Activated T-cell treated with anti-CD3 and anti-CD28 coated beads, Interleukin-2, amount 50 U/mL, for 1 hour (primary cell): ENCODE data around the gene ANKRD62.
"Not testable (repeated sequence)": the region's sequence is repeated elsewhere in the genome, so short reads cannot be mapped to it uniquely, and the experiment has no call there.

Source experiments
- DNase-seq: peaks from one replicate; pipeline ENCODE4 v3.0.0-alpha.2; 2020

ANKRD62 gene

GRCh38 chr18:12101266-12101665 is 7.6 kb downstream of the ANKRD62 start:
- no peak for DNase-seq

- no peak for DNase-seq
Measured at GRCh38 chr18:12102136-12102842, 8.6 kb downstream of the ANKRD62 start.

GRCh38 chr18:12106471-12106870 is 12.8 kb downstream of the ANKRD62 start:
- DNase-seq, result no peak

GRCh38 chr18:12109836-12110235 is 16.2 kb downstream of the ANKRD62 start:
- DNase-seq, result no peak

- no peak for DNase-seq
Measured at GRCh38 chr18:12113999-12114646, 20.5 kb downstream of the ANKRD62 start.

GRCh38 chr18:12119358-12119757 is 25.7 kb downstream of the ANKRD62 start:
- DNase-seq, result no peak

GRCh38 chr18:12121175-12122042 is 27.8 kb downstream of the ANKRD62 start:
- DNase-seq, result no peak

GRCh38 chr18:12122043-12122389 is 28.4 kb downstream of the ANKRD62 start:
- DNase-seq, result not testable (repeated sequence)

- not testable (repeated sequence) for DNase-seq
Measured at GRCh38 chr18:12127647-12128046, 34.0 kb downstream of the ANKRD62 start.

GRCh38 chr18:12138831-12139230 is 45.2 kb downstream of the ANKRD62 start:
- DNase-seq, result not testable (repeated sequence)

- DNase-seq, result not testable (repeated sequence)
Measured at GRCh38 chr18:12140866-12141265, 47.2 kb downstream of the ANKRD62 start.

GRCh38 chr18:12141778-12142177 is 48.1 kb downstream of the ANKRD62 start:
- DNase-seq, result not testable (repeated sequence)

- not testable (repeated sequence) for DNase-seq
Measured at GRCh38 chr18:12149431-12149830, 55.8 kb downstream of the ANKRD62 start.

- DNase-seq, result no peak
Measured at GRCh38 chr18:12154361-12154760, 60.7 kb downstream of the ANKRD62 start.

GRCh38 chr18:12155996-12156395 is 62.4 kb downstream of the ANKRD62 start:
- DNase-seq, result no peak

- DNase-seq, result no peak
Measured at GRCh38 chr18:12159446-12159845, 65.8 kb downstream of the ANKRD62 start.

GRCh38 chr18:12162786-12163185 is 69.1 kb downstream of the ANKRD62 start:
- DNase-seq, result no peak

GRCh38 chr18:12165038-12165768 is 71.6 kb downstream of the ANKRD62 start:
- DNase-seq, result no peak
